HEK293 (cell line): ENCODE results near the gene STIP1.

Experiments used
- ELK4 ChIP-seq: IDR thresholded peaks from 2 replicates; pipeline ENCODE4 v1.6.1; 2011; ENCODE audit warnings: mild to moderate bottlenecking, low read depth, low read length, borderline replicate concordance
- GLIS2 ChIP-seq: fragments of 450-650 bp; formaldehyde crosslinking; IDR thresholded peaks from 2 replicates; pipeline ENCODE4 v1.5.1; 2016; ENCODE audit warnings: missing biosample characterization, missing genetic modification characterization
- MZF1 ChIP-seq: fragments of 450-650 bp; formaldehyde crosslinking; IDR thresholded peaks from 2 replicates; pipeline ENCODE4 v1.5.1; 2017; ENCODE audit warnings: missing biosample characterization, missing genetic modification characterization, borderline replicate concordance
- OVOL3 ChIP-seq: fragments of 450-650 bp; formaldehyde crosslinking; IDR thresholded peaks from 2 replicates; pipeline ENCODE4 v1.5.1; 2016; ENCODE audit warnings: missing biosample characterization, missing genetic modification characterization
- PATZ1 ChIP-seq: fragments of 450-650 bp; formaldehyde crosslinking; IDR thresholded peaks from 2 replicates; pipeline ENCODE4 v1.5.1; 2016; ENCODE audit warnings: missing biosample characterization, missing genetic modification characterization
- PRDM10 ChIP-seq: fragments of 450-650 bp; formaldehyde crosslinking; IDR thresholded peaks from 2 replicates; pipeline ENCODE4 v1.5.1; 2016; ENCODE audit warnings: missing biosample characterization, missing genetic modification characterization
- RBAK ChIP-seq: fragments of 450-650 bp; formaldehyde crosslinking; IDR thresholded peaks from 2 replicates; pipeline ENCODE4 v1.5.1; 2016; ENCODE audit warnings: missing biosample characterization, missing genetic modification characterization
- SP2 ChIP-seq: fragments of 450-650 bp; formaldehyde crosslinking; IDR thresholded peaks from 2 replicates; pipeline ENCODE4 v1.5.1; 2016; ENCODE audit warnings: missing biosample characterization, missing genetic modification characterization
- ZBTB7A ChIP-seq: fragments of 450-650 bp; formaldehyde crosslinking; IDR thresholded peaks from 2 replicates; pipeline ENCODE4 v1.5.1; 2016; ENCODE audit warnings: low read depth, missing biosample characterization, missing genetic modification characterization
- ZBTB8A ChIP-seq: fragments of 450-650 bp; formaldehyde crosslinking; IDR thresholded peaks from 2 replicates; pipeline ENCODE4 v1.5.1; 2016; ENCODE audit warnings: missing biosample characterization, missing genetic modification characterization
- ZEB2 ChIP-seq: fragments of 450-650 bp; formaldehyde crosslinking; IDR thresholded peaks from 2 replicates; pipeline ENCODE4 v1.5.1; 2016; ENCODE audit warnings: missing biosample characterization, missing genetic modification characterization
- ZFP69B ChIP-seq: fragments of 450-650 bp; formaldehyde crosslinking; IDR thresholded peaks from 2 replicates; pipeline ENCODE4 v1.5.1; 2016; ENCODE audit warnings: missing biosample characterization, missing genetic modification characterization
- ZIC2 ChIP-seq: fragments of 450-650 bp; formaldehyde crosslinking; IDR thresholded peaks from 2 replicates; pipeline ENCODE4 v1.5.1; 2016; ENCODE audit warnings: missing biosample characterization, missing genetic modification characterization
- ZNF10 ChIP-seq: fragments of 450-650 bp; formaldehyde crosslinking; IDR thresholded peaks from 2 replicates; pipeline ENCODE4 v1.5.1; 2017; ENCODE audit warnings: missing biosample characterization, missing genetic modification characterization
- ZNF114 ChIP-seq: fragments of 450-650 bp; formaldehyde crosslinking; IDR thresholded peaks from 2 replicates; pipeline ENCODE4 v1.5.0; 2017; ENCODE audit warnings: missing biosample characterization, missing genetic modification characterization
- ZNF133 ChIP-seq: fragments of 450-650 bp; formaldehyde crosslinking; IDR thresholded peaks from 2 replicates; pipeline ENCODE4 v1.5.1; 2016; ENCODE audit warnings: missing biosample characterization, missing genetic modification characterization
- ZNF148 ChIP-seq: fragments of 450-650 bp; formaldehyde crosslinking; IDR thresholded peaks from 2 replicates; pipeline ENCODE4 v1.5.0; 2017; ENCODE audit warnings: missing biosample characterization, missing genetic modification characterization, borderline replicate concordance
- ZNF175 ChIP-seq: fragments of 450-650 bp; formaldehyde crosslinking; IDR thresholded peaks from 2 replicates; pipeline ENCODE4 v1.5.1; 2016; ENCODE audit warnings: missing biosample characterization, missing genetic modification characterization
- ZNF184 ChIP-seq: fragments of 450-650 bp; IDR thresholded peaks from 2 replicates; pipeline ENCODE4 v1.5.1; 2018; ENCODE audit warnings: missing biosample characterization, mild to moderate bottlenecking, missing genetic modification characterization
- ZNF280C ChIP-seq: fragments of 450-650 bp; formaldehyde crosslinking; IDR thresholded peaks from 2 replicates; pipeline ENCODE4 v1.5.1; 2016; ENCODE audit warnings: missing biosample characterization, missing genetic modification characterization
- ZNF394 ChIP-seq: fragments of 450-650 bp; formaldehyde crosslinking; IDR thresholded peaks from 2 replicates; pipeline ENCODE4 v1.5.1; 2016; ENCODE audit warnings: missing biosample characterization, missing genetic modification characterization, mild to moderate bottlenecking, moderate library complexity, borderline replicate concordance
- ZNF501 ChIP-seq: fragments of 450-650 bp; formaldehyde crosslinking; IDR thresholded peaks from 2 replicates; pipeline ENCODE4 v1.5.1; 2016; ENCODE audit warnings: missing biosample characterization, missing genetic modification characterization
- ZNF549 ChIP-seq: fragments of 450-650 bp; IDR thresholded peaks from 2 replicates; pipeline ENCODE4 v1.5.1; 2018; ENCODE audit warnings: missing biosample characterization, missing genetic modification characterization, mild to moderate bottlenecking, inconsistent platforms, moderate library complexity
- ZNF600 ChIP-seq: fragments of 450-650 bp; formaldehyde crosslinking; IDR thresholded peaks from 2 replicates; pipeline ENCODE4 v1.5.1; 2016; ENCODE audit warnings: missing biosample characterization, missing genetic modification characterization
- ZNF610 ChIP-seq: fragments of 450-650 bp; formaldehyde crosslinking; IDR thresholded peaks from 2 replicates; pipeline ENCODE4 v1.5.1; 2016; ENCODE audit warnings: missing biosample characterization, missing genetic modification characterization, borderline replicate concordance
- ZNF670 ChIP-seq: fragments of 450-650 bp; formaldehyde crosslinking; IDR thresholded peaks from 2 replicates; pipeline ENCODE4 v1.5.1; 2016; ENCODE audit warnings: missing biosample characterization, missing genetic modification characterization, low read depth
- ZNF768 ChIP-seq: fragments of 450-650 bp; formaldehyde crosslinking; IDR thresholded peaks from 2 replicates; pipeline ENCODE4 v1.5.1; 2018; ENCODE audit warnings: missing biosample characterization, mild to moderate bottlenecking, missing genetic modification characterization
- ZNF837 ChIP-seq: fragments of 450-650 bp; formaldehyde crosslinking; IDR thresholded peaks from 2 replicates; pipeline ENCODE4 v1.5.1; 2016; ENCODE audit warnings: missing biosample characterization, missing genetic modification characterization

Gene STIP1

GRCh38 chr11:64245797-64246620, 60.0 kb downstream of the STIP1 start (continued):
- no peak for TF ChIP-seq ZNF280C (tag by site-specific recombination)
- no peak for TF ChIP-seq ZNF148 (tag by site-specific recombination)
- TF ChIP-seq OVOL3 (tag by site-specific recombination): no peak
- TF ChIP-seq MZF1 (tag by site-specific recombination): no peak
- TF ChIP-seq ZNF10 (tag by site-specific recombination): no peak
- TF ChIP-seq ZNF837: no peak
- peak; percentile 67 for TF ChIP-seq PRDM10 (tag by site-specific recombination)
- no peak for TF ChIP-seq RBAK (tag by site-specific recombination)
- no peak for TF ChIP-seq ZNF501
- TF ChIP-seq ZNF549: no peak
- peak; percentile 84 for TF ChIP-seq PATZ1
- no peak; the same call in 1 of the 2 replicates for TF ChIP-seq ZBTB7A (tag by site-specific recombination)
- TF ChIP-seq ZFP69B (tag by site-specific recombination): no peak
- no peak for TF ChIP-seq ZNF610 (tag by site-specific recombination)
- TF ChIP-seq ELK4: no peak
- no peak; the same call in 1 of the 2 replicates for TF ChIP-seq ZNF768 (tag by site-specific recombination)
- TF ChIP-seq ZIC2: peak; percentile 65
- no peak for TF ChIP-seq ZNF133 (tag by site-specific recombination)
- no peak for TF ChIP-seq ZNF184
- TF ChIP-seq ZNF175: no peak
- TF ChIP-seq ZNF670 (tag by site-specific recombination): no peak
- peak; percentile 82 for TF ChIP-seq ZNF394 (tag by site-specific recombination)
- no peak; the same call in 1 of the 2 replicates for TF ChIP-seq SP2
- TF ChIP-seq ZNF114 (tag by site-specific recombination): no peak
- TF ChIP-seq ZBTB8A (tag by site-specific recombination): peak; percentile 45
- TF ChIP-seq ZEB2 (tag by site-specific recombination): peak; percentile 69
- peak; percentile 86 for TF ChIP-seq GLIS2 (tag by site-specific recombination)
- peak; percentile 73; the same call in 1 of the 2 replicates for TF ChIP-seq ZNF600 (tag by site-specific recombination)
